ENCODE data around the gene RALGPS1.

RALGPS1 gene

DNA sequence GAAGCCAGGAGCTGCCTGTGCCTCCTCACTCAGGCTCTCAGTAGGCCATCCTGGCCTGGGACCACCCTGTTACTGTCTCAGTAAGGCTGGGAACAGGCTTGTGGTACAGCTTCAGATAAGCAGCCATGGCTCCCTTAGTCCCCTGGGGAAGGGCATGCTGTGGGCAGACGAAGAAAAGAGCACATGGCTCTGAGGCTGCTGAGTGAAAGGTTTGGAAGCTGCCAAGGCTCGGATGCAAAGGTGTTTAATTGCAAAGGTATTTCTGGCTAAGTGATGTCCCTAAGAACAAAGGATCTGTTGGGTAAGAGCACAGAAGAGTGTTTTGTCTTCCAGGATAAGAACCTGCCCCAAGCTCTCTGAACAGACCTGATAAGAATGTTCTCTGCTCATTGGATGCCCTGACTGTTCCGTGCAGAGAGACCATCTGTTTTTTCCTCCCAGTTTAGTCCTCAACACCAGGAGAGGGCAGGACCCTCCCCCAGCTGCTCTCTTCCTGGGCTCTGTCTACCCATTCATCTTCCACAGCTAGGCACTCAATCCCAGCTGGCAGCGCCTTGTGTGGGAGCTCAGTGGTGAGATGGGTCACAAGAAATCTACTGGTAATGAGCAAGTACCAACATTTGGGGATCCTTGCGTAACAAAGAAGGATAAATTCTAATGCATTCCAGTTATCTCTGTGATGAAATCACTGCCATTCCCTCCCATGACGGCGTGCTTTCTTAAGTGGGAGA is 190.2 kb downstream of the RALGPS1 start:
- no peak for DNase-seq

DNA sequence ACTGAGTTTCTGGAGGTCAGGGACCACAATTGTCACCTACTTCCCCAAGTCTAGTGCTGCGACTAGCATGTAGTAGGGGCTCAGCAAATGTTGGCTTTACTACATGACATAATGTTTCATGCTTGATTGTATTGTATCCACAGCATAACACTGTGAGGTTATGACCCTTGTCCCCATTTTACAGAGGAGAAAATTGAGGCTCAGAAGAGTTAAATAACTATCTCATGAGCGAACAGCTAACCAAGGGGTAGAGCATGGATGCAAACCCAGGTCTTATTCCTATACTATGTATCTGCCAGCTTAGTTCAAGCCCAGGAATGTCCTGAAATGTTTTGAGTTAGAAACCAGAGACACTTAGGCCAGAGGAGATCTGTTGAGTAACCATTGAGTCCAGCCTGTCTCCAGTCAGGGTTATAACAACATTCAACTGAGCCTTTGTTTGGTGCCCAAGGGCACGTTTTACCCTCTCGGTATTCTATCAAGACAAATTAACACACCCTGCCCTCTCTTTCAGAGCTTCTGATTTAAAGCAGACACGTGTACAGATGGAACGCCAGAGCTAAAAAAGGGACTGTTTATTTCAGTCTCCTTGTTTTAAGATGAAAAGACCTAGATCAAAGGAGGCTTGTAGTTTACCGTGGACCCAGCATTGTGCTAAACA is 191.4 kb downstream of the RALGPS1 start:
- DNase-seq, result no peak

DNA sequence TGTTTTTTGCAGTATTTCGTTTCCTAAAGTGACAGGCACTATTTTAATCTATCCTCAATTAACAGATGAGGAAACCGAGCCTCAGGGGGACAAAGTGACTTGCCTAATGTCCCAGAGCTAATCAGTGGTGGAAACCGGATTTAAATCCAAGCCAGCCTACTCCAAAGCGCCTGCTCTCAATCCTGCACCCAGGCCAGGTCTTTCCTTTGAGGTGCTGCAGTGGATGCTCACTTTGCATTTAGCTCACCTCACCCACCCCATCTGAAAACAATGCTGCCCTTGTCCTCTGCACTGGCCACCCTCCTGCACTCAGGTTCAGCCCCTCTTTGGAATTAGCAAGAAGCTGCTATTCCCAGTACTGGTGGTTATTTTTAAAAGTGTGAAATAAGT is 191.9 kb downstream of the RALGPS1 start:
- no peak for DNase-seq

DNA sequence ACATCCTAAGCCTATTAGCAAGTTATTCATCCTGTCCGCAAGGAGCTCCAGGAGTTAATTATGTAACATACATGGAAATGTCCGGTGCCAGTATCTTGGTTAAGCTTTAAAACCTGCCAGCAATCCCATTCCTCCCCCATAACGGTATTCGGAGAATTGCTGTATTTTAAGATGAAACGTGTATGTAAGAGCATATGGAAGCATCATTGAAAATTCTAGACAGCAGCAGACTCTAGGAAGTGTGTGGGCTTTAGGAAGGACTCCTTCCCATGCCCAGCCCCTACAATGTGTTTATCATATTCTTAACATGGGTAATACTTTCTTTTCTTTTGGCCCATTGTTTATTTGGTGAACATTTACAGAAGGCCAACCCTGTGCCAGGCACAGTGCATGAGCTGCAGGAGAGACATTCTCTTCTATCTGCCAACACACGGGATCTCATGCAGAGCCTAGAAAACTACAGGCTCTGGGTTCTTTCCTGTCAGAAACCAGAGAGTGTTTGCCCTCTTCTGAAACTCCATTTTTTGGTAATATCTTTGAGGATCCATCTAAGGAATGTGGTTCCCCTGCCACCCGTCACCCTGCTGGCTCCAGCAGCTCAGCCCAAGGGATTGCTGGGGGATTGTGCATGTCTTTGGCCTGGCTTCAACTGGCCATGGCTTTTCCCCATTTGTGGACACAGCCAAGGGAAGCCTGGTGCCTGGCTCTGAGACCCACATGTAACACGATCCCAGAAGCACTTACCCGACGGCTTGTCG is 192.8 kb downstream of the RALGPS1 start:
- no peak for DNase-seq

DNA sequence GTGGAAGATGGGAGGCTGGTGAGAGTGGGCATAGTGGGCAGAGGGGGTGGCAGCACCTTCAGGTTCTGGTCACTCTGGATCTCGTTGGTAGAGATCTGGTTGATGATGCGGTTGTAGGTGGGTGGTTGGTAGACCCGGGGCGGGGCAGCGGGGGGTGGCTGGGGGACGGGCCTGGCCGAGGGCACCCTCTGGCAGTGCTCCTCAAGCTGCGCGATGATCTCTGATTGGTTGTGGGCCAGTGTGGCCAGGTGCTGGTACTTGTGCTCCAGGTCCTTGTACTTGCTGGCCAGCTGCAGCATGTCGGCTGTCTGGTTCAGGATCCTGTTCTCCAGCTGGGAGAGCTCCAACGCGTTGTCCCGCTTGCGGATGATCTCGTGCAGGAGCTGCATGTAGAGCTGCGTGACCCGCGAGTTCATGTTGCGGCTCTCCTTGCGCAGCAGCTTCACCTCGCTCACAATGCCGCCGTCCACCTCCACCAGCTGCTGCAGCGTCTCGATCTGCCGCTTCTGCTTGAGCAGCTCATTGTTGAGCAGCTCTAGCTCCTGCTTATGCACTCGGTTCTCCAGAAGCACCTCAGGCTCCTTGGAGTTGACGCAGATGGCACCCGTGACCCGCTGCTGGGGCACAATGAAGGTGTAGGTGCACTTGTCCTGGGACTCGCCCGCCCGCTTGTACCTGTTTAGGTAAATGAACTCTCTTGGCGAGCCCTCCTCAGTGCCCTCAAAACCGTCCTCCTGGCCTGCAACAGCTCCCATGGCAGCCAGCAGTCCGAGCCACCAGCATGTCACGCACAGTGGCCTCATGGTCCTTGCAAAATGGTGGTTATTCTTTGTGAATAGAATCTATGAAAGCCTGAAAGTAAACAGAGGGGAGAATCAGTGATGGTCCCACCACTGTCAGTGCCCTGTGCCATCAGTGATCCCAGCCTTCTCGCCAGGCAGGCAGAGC is 193.6 kb downstream of the RALGPS1 start:
- DNase-seq, result no peak

DNA sequence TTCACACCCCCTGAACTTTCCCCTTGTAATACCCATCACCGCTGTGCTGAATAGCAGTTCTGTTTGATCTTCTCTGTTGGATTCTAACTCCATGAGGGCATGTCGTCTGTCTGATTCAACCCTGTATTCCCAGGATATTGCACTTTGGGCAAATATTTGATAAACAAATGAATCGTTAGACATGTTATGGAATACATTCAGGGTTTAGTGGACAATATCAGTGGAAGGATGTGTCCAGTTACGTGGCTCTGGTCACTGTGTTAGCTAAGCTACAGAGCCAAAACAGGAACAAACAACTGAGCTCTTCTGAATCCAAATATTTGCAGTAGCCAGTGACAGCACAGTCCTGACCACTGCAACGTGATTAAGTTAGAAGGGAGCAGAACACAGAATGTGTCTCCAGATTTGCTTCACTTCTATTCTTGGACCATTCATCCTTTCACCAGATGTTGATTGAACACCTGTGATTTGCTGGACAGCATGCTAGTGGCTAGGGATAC is 194.7 kb downstream of the RALGPS1 start:
- DNase-seq, result no peak

DNA sequence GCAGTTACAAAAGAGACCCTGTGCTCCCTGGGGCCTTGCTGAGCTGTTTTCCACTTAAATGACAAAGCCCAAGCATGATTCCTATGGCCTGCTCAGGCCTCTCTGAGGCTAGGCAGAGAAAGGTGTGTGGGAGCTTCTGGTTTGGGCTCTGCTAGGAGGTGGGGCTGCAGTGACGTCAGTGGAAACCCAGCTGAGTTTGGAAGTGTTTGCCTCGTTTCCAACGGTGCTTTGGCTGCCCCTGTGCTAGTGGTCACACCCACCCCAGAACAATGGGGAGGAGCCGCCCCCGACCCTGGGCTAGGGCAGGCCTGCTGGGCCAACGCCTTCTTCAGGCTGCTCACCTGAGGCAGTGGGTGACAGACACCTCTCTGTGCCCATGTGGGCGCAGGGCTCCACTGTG is 197.5 kb downstream of the RALGPS1 start:
- no peak for DNase-seq

DNA sequence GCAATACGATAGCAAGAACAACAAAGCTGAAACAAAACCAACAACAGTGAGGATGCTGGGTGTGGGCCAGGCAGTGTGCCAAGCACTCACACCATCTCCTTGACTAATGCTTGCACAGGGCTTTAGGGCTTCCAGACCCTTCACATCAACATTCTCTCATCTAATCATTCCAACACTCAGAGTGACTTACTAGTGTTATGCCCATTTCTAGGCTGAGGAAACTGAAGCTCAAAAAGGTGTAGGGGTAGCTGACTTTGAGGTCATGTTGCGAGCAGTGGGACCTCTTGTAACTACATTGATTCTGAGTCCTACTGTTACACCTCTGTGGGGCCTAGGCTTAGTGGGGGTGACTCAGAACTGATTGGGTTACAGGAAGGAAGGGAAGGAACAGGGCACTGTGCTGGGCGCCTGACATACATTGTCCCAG is 198.2 kb downstream of the RALGPS1 start:
- no peak for DNase-seq

DNA sequence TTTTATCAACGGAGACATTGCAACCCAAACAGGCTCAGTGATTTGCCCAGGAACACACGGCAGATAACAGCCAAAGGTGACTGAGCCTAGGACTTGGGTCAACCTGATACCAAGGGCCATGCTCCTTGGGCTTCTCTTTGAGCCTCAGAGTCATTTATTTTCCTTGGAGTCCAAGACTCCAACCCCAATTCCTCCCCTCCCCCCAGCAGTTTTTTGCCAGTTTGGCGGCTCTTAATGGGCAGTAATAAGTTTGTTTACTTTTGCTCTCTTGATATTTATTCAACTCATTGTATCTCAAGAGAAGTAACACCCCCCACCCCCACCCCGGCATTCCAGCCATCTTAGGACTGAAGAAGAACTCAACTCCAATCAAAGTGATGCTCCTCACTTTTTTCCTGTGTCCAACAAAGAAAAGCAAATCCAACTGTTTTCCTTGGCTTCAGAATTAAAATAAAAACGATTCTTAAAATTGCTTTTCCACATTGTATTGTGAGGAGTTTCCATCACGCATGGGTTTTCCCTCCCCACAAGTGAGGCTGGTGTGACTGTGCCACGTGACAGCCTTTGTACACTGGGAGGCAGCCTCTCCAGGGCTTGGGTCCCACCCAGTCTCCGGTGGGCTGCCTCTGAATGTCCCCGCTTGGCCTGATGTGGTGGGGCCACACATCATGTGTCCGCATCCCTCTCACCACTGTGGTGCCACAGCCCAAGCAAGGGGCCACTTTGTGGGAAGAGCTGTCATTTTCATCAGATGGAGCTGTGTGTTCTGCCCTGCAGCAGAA is 198.8 kb downstream of the RALGPS1 start:
- DNase-seq, result no peak

DNA sequence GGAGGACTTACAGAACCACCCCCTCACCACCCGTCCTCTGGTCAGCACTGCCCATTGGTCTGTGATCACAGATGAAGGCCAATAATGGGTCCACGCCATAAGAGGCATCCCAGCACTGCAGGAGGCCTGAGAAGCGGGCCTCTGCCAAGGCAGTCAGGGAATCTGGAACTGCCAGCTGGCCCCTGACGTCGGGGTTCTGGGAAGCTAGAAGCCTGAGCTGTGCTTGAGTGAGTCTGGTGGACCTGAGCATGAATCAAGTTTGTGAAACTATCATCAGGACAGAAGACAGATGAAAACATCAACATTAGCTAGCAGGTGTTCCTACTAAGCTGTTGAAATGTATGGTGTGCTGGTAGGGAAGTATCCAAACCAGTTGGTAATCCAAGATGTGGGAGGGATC is 200.0 kb downstream of the RALGPS1 start:
- DNase-seq, result no peak

DNA sequence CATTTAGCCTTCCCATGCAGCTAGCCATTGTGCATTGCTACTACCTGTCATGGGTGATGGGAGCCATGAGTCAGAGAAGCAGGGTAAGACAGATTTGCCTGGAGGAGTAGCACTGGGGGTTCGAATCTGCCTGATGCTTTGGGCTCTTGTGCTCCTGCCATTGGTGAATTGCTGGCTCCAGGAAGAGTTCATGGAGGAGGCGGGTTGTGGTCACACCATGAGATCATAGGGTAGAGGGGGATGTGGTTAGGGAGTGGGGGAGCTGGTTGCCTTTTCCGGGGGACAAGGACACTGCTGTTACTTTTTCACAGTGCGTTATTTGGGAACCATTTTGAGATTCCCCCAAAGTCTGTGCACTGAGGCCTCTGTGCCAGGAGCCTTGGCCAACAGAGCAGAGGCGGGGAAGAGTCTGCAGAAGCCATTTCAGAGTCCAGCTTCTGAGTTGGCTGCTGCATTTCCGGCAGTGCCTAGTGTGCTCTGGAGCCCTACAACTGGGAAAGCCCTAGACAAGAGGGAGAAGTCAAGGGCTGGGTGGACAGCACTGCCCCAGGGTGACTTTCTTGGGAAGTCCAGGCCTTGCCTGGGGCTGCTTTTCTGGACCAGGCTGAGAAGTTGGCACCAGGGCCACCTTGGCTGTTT is 201.6 kb downstream of the RALGPS1 start:
- no peak for DNase-seq

DNA sequence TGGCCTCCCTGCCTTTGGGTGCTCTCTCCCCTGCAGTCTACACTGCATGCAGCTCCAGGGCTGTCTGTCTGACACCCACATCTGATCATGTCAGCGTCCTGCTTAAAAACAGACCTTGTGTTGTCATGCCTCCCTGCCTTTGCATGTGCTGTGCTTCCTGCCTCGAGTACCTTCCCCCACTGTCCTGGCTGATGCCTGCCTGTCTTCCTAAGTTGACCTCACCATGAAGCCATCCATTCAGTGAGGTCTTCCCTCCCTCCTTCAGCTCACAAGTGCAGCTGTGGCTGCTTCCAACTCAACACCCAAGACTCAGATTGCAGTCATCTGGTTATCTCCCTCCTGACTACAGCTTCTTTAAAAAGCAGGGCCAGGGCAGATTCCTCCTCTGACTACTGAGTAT is 202.4 kb downstream of the RALGPS1 start:
- no peak for DNase-seq

DNA sequence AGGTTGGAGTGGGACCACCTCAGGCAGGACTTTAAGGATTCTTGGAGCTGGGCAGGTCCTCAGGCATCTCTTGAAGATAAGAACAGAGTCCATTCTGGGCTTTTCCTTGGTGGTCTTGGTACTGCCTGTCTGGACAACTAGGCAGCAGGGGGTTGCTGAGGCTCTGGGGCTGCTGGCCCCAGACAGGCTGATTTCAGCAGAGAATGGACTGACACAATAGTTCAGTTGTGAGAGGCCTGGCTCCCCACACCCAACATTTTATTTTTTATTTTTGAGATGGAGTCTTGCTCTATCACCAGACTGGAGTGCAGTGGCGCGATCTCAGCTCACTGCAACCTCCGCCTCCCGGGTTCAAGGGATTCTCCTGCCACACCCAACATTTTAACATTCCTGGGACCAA is 203.2 kb downstream of the RALGPS1 start:
- no peak for DNase-seq

DNA sequence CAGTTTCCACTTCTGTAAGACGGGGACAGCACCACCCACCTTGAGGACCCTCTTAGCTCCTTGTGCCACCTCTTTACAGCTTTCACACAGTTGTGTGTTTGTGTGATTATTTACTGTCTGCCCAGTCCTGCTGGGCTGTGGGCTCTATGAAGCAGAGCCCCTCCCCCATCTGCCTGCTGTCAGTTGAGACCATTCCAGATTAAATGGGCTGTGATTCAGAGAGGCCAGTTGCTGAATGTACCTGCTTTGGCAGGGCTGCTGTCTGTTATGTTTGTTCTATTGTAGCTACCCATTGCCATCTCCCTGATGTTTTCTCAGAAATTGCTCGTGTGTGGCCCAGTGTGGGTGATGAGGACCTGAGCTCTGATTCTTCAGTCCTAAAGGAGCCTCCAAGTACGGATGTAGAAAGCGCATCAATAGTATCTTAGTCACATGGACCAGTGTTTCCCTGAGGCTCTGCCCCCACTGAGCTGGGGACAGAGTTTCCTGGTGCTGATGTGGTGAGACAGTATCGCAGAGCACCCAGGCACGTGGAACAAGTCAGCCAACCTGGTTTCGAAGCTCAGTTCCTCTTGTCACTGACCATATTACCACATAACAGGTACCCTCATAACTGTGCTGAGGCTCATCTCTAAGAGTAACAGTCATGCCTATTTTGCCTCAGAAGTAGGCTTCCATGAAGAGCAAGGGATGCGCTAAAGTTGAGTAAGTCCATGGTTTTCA is 204.2 kb downstream of the RALGPS1 start:
- DNase-seq, result no peak

DNA sequence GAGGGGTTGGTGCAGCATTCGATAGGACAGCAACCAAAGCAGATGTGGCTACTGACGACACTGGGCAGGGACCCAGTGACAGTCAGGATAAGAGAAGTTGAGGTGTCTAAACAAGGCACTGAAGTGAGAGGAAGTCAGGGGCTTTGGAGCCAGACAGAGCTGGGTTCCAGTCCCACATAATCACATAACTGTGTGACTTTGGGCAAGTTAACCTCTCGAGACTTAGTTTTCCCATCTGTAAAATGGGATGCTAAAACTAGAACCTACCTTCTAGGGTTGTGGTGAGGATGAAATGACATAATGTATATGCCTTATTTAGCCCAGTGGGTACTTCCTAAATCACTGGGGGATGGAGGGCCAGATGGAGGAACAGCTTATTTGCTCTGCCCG is 204.7 kb downstream of the RALGPS1 start:
- DNase-seq, result no peak

DNA sequence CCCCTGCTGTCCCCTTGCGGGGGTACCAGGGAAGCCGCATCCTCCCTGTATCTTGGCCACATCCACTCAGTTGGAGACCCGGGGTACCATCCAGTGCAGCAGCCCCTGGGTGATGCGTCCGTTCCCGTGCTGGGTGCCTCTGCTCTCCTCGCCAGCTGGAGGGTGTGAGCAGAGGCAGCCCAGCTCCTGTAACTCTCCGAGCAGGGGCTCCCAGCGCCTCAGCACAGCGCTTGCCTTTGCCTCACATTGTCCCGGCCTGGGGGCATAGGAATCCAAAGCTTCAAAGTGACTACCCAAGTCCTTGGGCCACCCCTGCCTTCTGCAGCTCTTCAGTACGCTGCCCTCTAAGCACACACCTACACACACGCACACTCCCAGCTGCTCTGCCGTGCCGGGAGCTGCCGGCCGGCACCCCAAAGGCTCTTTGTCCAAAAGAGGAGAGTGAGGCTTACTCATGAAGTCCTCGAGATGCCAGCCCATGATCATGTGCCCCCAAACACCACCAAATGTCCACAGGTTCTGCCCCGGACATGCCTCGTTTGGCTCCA is 207.1 kb downstream of the RALGPS1 start:
- DNase-seq, result no peak

DNA sequence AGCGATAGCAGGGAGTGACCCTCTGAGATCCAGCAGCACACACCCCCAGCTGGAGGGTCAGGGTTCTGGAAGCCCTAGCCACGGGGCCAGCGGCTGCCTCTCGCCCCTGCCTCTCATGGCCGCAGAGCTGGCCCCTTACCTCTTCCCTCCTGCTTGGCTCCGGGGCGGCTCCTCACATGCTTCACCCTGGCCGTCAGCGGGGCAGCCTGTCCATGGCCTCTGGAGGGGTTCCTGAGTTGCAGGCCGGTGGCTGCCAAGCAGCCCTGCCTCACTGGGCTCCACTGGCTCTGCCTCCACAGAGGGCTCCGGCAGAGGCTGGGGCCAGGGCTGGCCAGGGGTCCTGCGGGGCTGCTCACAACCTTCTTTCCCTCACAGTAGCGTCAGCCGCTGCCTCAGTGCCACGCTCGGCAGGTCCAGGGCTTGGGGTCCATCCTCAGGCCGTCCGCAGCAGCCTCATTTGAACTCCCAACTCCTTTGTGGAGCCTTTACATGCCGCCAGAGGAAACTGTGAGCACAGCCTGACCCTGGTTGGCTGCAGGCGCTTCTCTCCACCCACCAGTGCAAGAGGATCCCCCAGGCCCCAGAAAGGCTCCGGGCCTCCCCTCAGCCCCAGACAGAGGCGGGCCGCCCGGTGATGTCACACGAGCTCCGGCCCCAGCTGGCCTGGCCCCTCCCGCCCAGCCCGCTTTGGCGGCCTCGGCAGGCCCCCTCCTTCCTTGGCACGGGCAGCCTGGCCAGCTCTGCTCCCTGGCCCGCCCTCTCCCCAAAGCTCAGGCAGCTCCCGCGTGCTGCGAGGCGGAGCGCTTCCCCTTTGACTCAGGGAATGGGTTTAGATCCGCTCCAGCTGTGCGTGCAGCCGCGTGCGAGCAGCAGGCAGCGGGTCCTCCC is 207.8 kb downstream of the RALGPS1 start, which contains the start of gene ANGPTL2:
Gene ANGPTL2 (minus strand): TSS at position 460 of the 888 bp plus-strand sequence. CDS start 13,904 bp downstream, outside the sequence.
- DNase-seq, result peak; percentile 31 to 44

DNA sequence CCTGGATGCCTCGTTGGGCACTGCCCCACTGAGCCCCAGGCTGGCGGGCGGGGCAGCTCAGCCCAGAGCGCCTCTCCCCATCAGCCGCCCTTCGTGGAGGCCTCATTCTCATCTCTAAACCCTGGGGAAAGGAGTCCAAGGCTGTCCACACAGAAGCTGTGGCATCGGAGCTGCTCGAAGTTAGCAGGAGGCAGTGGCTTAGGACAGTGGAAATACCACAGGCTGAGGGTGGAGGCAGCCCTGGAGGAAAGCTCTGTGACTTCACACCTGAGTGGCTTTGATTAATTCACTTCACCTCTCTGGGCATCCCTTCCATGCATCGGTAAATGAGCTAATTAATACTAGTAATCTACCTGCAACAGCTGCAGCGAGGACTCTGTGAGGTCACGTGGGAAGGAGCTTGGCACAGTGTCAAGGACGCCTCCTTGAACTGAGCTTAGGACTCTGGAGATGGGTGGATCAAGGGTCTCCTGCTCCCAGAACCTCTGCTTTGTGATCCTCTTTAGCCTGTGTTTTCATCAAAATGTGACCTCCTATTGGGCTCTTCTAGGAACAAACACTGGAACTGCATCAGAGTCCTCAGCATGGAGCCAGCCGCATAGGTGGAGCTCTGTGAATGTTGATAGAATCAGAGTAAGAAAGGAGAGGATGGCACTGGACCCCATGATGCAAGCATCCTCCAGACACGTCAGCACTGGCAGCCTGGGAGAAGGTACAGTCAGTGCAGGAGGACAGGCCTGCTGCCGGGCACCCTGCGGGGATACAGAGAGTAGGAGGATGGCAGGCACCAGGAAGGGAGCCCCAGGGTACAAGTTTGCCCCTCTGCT is 208.7 kb downstream of the RALGPS1 start:
- no peak for DNase-seq
